Mesothelial cell of epicardium (in vitro differentiated cells): ENCODE measurements around the gene UST. TPM values are rescaled to one million over a fixed set of nuclear protein-coding genes. Genes with fewer than 3 reads are reported as not detected.

Source experiments
- DNase-seq, 2 experiments: peaks; one replicate each; pipeline ENCODE4 v3.0.0; 2021; ENCODE audit warnings: low spot score in 2 of 2; ENCODE audit not compliant: unreplicated experiment in 2 of 2
- H3K27ac Mint-ChIP-seq: 2 replicates; pipeline ENCODE4 v1.8.0; 2021; ENCODE audit warnings: mixed read lengths
- H3K27me3 Mint-ChIP-seq: 2 replicates; pipeline ENCODE4 v1.8.0; 2021; ENCODE audit warnings: low read depth, mixed read lengths
- H3K36me3 Mint-ChIP-seq: 2 replicates; pipeline ENCODE4 v1.8.0; 2021; ENCODE audit warnings: mixed read lengths
- H3K4me1 Mint-ChIP-seq: 2 replicates; pipeline ENCODE4 v1.8.0; 2021; ENCODE audit warnings: mixed read lengths
- H3K4me3 Mint-ChIP-seq: 2 replicates; pipeline ENCODE4 v1.8.0; 2021; ENCODE audit warnings: mild to moderate bottlenecking, moderate library complexity, mixed read lengths
- H3K9me3 Mint-ChIP-seq: 2 replicates; pipeline ENCODE4 v1.8.0; 2021; ENCODE audit warnings: mixed read lengths
- CTCF ChIP-seq: fragments of 200-600 bp; sonication (generic); IDR thresholded peaks from one replicate; pipeline ENCODE4 v1.5.0; 2021; ENCODE audit warnings: antibody characterized with exemption; ENCODE audit not compliant: unreplicated experiment
- total RNA-seq: library from RNA; stranded (reverse); gene quantifications from 3 replicates; pipeline ENCODE4 v1.2.1, GENCODE V29; 2021

UST gene
- total RNA-seq, 1 donor from 2014 or later = 6.6 TPM

DNA sequence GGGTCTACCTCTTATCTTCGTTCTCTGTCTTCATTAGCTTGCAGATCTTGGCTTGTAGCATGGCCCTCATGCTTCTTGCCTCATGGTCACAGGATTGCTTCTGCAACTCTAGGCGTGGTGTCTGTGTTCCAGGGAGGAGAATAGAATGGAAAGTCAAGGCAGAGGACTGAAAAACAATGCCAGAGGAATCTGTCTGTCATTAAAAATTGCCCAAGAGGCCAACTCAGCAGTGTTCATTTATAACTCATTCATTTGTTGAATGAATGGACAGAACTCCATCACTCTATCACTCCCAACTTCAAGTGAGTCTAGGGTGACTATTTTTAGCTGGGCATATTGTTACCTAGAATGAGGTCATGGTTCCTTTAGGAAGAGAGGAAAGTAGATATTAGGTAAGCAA is 179.6 kb downstream of the UST start:
- H3K36me3 Mint-ChIP-seq = no peaks in the 10 kb centered on the region

GRCh38 chr6:148927586-148927985 is 180.8 kb downstream of the UST start:
- Mint-ChIP-seq H3K36me3 (no peaks in the 10 kb centered on the region), H3K4me3 (no peak overlapping the region), H3K4me1 (peaks cover 4% of the 10 kb centered on the region), H3K27me3 (no peaks in the 10 kb centered on the region), H3K9me3 (no peaks in the 10 kb centered on the region), H3K27ac (no peak overlapping the region)
- no peak for DNase-seq
- no peak for TF ChIP-seq CTCF

More for the DNA sequence above, 179.6 kb downstream of the UST start:
- H3K27ac Mint-ChIP-seq = no peak overlapping the region
- DNase-seq = no peak
- no peaks in the 10 kb centered on the region for H3K9me3 Mint-ChIP-seq
- no peaks in the 10 kb centered on the region for H3K27me3 Mint-ChIP-seq
- no peak overlapping the region for H3K4me3 Mint-ChIP-seq
- TF ChIP-seq CTCF = no peak
- H3K4me1 Mint-ChIP-seq = peaks cover 4% of the 10 kb centered on the region

DNA sequence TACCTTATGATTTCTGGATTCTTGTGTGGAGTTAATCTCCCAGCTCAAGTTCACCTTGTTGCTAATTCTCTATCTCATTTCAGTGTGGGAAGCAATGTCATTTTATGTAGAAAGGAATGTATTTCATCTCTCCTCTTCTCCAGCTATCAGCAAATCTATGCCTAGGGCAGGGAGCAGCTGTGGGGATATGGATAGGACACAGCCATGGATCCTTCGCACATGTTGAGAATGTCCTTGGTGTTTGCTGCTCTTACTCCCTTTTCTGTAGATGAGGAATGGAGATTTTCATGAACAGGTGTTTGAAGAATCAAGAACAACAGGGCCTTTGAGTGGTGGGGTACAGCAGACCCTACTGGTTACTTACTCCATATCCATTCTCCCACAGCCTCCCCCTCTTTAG is 182.0 kb downstream of the UST start:
- Mint-ChIP-seq H3K27me3 (no peaks in the 10 kb centered on the region), H3K27ac (no peak overlapping the region), H3K4me1 (peaks cover 8% of the 10 kb centered on the region), H3K9me3 (no peaks in the 10 kb centered on the region), H3K4me3 (no peak overlapping the region), H3K36me3 (no peaks in the 10 kb centered on the region)
- no peak for TF ChIP-seq CTCF
- DNase-seq = no peak

DNA sequence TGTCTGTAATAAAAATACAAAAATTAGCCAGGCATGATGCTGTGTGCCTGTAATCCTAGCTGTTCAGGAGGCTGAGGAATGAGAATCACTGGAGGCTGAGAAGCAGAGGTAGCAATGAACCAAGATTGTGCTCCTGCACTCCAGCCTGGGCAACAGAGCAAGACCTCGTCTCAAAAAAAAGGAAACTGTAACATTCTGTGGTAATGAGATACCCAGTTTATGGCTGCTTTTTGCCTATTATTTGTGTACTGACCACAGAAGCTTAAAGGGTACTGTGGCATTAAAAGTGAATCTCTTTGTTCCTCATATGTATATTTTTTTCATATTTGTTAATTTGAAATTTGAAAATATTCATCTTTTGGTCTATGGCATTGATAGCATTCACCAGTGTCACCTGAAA is 185.4 kb downstream of the UST start:
- TF ChIP-seq CTCF = no peak

DNA sequence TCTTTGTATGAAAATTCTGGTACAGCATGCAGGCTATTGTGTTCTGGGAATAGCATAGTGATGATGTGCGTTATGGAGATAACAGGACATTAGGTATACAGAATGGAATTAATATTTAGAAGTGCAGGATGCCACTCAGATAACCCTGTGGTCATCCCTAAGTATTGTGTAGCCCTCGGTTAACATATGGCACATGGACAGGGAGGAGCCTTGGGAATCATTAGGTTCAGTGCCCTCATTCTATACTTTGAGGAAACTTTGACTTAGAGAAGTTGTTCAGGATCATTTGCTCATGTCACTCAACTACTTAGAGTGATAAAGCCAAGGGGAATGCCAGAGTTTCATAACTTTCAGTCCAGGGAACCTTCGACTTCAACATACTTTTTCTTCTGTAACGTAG is 185.9 kb downstream of the UST start:
- H3K36me3 Mint-ChIP-seq = no peaks in the 10 kb centered on the region
- H3K4me1 Mint-ChIP-seq = peaks cover 17% of the 10 kb centered on the region
- DNase-seq = no peak
- H3K9me3 Mint-ChIP-seq = no peaks in the 10 kb centered on the region
- no peaks in the 10 kb centered on the region for H3K27me3 Mint-ChIP-seq
- no peak for TF ChIP-seq CTCF
- H3K27ac Mint-ChIP-seq = no peak overlapping the region
- no peak overlapping the region for H3K4me3 Mint-ChIP-seq

More for the DNA sequence above, 185.4 kb downstream of the UST start:
- Mint-ChIP-seq H3K27me3 (no peaks in the 10 kb centered on the region), H3K4me1 (peaks cover 17% of the 10 kb centered on the region), H3K4me3 (no peak overlapping the region), H3K9me3 (no peaks in the 10 kb centered on the region), H3K36me3 (no peaks in the 10 kb centered on the region), H3K27ac (no peak overlapping the region)
- no peak for DNase-seq

- no peaks in the 10 kb centered on the region for H3K9me3 Mint-ChIP-seq
- peaks cover 17% of the 10 kb centered on the region for H3K4me1 Mint-ChIP-seq
- H3K36me3 Mint-ChIP-seq = no peaks in the 10 kb centered on the region
- DNase-seq = no peak
- H3K4me3 Mint-ChIP-seq = no peak overlapping the region
- no peak for TF ChIP-seq CTCF
- H3K27me3 Mint-ChIP-seq = no peaks in the 10 kb centered on the region
- no peak overlapping the region for H3K27ac Mint-ChIP-seq
Observed at GRCh38 chr6:148934539-148934938, 187.7 kb downstream of the UST start.
